ENCODE results near the gene TMEM61.

The TMEM61 gene

DNA sequence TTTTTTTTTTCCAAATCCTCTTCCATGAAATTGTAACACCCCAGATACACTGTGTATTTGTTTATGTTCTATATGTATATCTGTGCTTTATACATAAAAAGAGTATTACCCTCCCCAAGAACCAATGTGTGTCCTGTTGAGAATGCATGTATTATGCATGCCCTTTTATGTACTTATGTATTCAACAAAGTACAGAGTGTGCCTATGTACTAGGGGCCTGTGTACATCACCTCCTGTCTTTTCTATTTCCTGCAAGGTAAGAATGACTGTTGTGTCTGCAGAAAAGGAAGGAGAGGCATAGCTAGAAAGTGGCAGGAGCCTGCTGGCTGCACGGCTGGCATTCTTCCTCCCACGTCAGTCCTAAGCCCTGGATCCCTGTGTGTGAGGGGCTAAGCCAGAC is 7.0 kb downstream of the TMEM61 start:
- H3K36me3 ChIP-seq (ENCODE audit: control insufficient read depth, insufficient read depth, low read length), result no peaks in the 10 kb centered on the region
- no peak overlapping the region for H3K27ac ChIP-seq
- TF ChIP-seq, protein P1, sequence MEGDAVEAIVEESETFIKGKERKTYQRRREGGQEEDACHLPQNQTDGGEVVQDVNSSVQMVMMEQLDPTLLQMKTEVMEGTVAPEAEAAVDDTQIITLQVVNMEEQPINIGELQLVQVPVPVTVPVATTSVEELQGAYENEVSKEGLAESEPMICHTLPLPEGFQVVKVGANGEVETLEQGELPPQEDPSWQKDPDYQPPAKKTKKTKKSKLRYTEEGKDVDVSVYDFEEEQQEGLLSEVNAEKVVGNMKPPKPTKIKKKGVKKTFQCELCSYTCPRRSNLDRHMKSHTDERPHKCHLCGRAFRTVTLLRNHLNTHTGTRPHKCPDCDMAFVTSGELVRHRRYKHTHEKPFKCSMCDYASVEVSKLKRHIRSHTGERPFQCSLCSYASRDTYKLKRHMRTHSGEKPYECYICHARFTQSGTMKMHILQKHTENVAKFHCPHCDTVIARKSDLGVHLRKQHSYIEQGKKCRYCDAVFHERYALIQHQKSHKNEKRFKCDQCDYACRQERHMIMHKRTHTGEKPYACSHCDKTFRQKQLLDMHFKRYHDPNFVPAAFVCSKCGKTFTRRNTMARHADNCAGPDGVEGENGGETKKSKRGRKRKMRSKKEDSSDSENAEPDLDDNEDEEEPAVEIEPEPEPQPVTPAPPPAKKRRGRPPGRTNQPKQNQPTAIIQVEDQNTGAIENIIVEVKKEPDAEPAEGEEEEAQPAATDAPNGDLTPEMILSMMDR (IDR thresholded peaks at IDR 0.05), result no peak
- no peak overlapping the region for H3K9ac ChIP-seq
- H3K79me2 ChIP-seq, result no peaks in the 10 kb centered on the region
- no peak overlapping the region for H3K4me3 ChIP-seq (ENCODE audit: low read depth, low read length)
- no peaks in the 10 kb centered on the region for H3K9me3 ChIP-seq (ENCODE audit: control insufficient read depth, low read length)
- no peaks in the 10 kb centered on the region for H3K4me1 ChIP-seq
- H3K27me3 ChIP-seq (ENCODE audit: control insufficient read depth, insufficient read depth, low read length), result no peaks in the 10 kb centered on the region
- H2AFZ ChIP-seq, result no peak overlapping the region
- H3K4me2 ChIP-seq (ENCODE audit: low read length), result no peak overlapping the region

DNA sequence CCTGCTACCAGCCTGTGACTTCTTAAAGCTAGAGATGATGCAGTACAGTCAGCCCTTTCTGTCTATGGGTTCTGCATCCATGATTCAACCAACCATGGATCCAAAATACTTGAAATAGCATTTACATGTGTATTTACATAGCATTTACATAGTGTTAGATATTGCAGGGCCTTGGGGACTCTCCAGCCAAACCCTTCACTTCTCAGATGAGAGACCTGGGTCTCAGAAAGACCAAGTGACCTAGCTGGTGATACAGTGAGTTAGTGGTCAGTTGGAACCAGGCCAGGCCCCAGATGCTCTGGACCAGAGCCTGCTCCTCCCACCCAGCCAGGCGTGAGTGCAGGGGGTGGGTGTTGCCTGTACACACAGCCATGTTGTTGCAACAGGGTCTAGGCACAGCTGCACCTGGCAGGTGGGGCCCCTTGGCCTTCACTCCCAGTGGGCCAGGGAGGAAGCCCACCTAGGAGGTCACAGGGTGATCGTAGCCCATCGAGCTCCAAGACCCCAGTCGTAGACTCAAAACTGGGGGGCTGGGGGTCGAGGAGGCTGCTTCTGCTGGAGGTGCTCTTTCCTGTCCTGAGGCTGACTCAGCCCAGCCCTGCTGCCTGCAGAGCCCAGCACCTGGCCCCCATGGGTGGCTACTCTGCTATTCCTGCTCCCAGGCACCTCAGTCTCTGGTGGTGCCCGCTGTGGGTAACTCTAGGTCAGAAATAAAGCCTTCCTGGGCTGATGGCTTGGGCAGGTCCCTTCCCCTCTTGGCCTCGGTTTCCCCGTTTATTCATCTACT is 7.7 kb downstream of the TMEM61 start:
- H3K9ac ChIP-seq, result no peak overlapping the region
- no peaks in the 10 kb centered on the region for H3K27me3 ChIP-seq (ENCODE audit: control insufficient read depth, insufficient read depth, low read length)
- H3K4me1 ChIP-seq, result no peaks in the 10 kb centered on the region
- no peaks in the 10 kb centered on the region for H3K36me3 ChIP-seq (ENCODE audit: control insufficient read depth, insufficient read depth, low read length)
- no peak overlapping the region for H3K4me2 ChIP-seq (ENCODE audit: low read length)
- no peak overlapping the region for H2AFZ ChIP-seq
- no peaks in the 10 kb centered on the region for H3K79me2 ChIP-seq
- no peaks in the 10 kb centered on the region for H3K9me3 ChIP-seq (ENCODE audit: control insufficient read depth, low read length)
- TF ChIP-seq, protein P1 (IDR thresholded peaks at IDR 0.05), result no peak
- no peak overlapping the region for H3K27ac ChIP-seq
- no peak overlapping the region for H3K4me3 ChIP-seq (ENCODE audit: low read depth, low read length)

DNA sequence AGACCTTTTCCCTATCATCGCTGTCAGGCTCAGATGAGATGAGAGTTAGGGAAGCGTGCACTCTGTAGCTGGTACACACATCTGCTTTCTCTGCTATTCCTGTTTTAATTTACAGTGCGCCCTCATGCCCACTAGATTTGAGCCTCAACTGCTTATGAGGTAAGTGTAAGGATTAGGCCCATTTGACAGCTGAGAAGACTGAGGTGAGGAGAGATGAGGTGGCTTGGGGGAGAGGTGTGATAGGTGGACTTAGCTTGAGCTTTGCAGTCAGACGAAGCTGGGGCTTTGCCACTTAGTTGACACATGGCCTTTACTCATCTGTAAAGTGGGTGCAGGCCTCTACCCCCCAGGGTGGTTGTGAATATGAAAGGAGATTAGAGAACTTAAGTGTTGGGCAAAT is 8.5 kb downstream of the TMEM61 start:
- Histone ChIP-seq H3K79me2 (no peaks in the 10 kb centered on the region), H3K27ac (peak overlapping the region; percentile 33), H3K9me3 (ENCODE audit: control insufficient read depth, low read length) (no peaks in the 10 kb centered on the region), H3K4me3 (ENCODE audit: low read depth, low read length) (no peak overlapping the region), H2AFZ (no peak overlapping the region), H3K4me1 (no peaks in the 10 kb centered on the region), H3K36me3 (ENCODE audit: control insufficient read depth, insufficient read depth, low read length) (no peaks in the 10 kb centered on the region), H3K9ac (no peak overlapping the region), H3K4me2 (ENCODE audit: low read length) (no peak overlapping the region), H3K27me3 (ENCODE audit: control insufficient read depth, insufficient read depth, low read length) (no peaks in the 10 kb centered on the region)
- TF ChIP-seq, protein P1 (IDR thresholded peaks at IDR 0.05), result no peak

DNA sequence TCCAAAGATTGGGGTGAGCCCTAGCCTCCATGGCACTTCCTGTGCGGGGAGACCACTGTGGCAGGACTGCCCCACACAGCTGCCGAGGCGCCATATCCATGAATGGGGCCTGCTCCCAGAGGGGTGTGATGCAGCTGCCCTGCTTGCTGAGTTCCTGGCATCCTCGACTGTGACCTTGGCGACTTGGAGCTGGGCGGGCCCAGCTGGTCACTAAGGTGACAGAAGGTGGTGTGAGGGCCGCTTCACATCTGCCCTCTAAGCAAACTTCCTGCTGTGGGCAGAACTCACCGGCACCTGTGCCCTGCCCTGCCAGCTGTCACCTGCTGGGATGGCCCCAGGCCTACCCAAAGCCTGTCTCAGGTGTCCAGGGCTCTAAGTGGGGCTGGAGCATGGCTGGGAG is 9.0 kb downstream of the TMEM61 start:
- Histone ChIP-seq H3K4me3 (ENCODE audit: low read depth, low read length) (no peak overlapping the region), H2AFZ (no peak overlapping the region), H3K4me1 (no peaks in the 10 kb centered on the region), H3K27ac (peak overlapping the region; percentile 33), H3K27me3 (ENCODE audit: control insufficient read depth, insufficient read depth, low read length) (no peaks in the 10 kb centered on the region), H3K9me3 (ENCODE audit: control insufficient read depth, low read length) (no peaks in the 10 kb centered on the region), H3K4me2 (ENCODE audit: low read length) (no peak overlapping the region), H3K9ac (no peak overlapping the region), H3K36me3 (ENCODE audit: control insufficient read depth, insufficient read depth, low read length) (no peaks in the 10 kb centered on the region), H3K79me2 (no peaks in the 10 kb centered on the region)
- TF ChIP-seq, protein P1 (IDR thresholded peaks at IDR 0.05), result no peak
